Mesenchymal stem cell (in vitro differentiated cells and primary cell): ENCODE measurements around the gene PLXNA2.
A peak's percentile ranks its signal among the peaks of the same experiment; 100 is the strongest.

Source experiments
- DNase-seq: peaks from one replicate; pipeline ENCODE4 v3.0.0-alpha.2; 2013
- H2AFZ ChIP-seq: one replicate; pipeline ENCODE4 v1.6.1; 2013; ENCODE audit warnings: low read depth, mild to moderate bottlenecking, control low read depth, inconsistent platforms, low read length, moderate library complexity
- H2AK5ac ChIP-seq: 2 replicates; pipeline ENCODE4 v1.6.1; 2013; ENCODE audit warnings: low read length, moderate library complexity, mild to moderate bottlenecking, inconsistent platforms; ENCODE audit not compliant: severe bottlenecking
- H2BK120ac ChIP-seq: one replicate; pipeline ENCODE4 v1.6.1; 2013; ENCODE audit warnings: low read depth, mild to moderate bottlenecking, inconsistent platforms, low read length, moderate library complexity
- H2BK12ac ChIP-seq, 2 experiments: one replicate each; pipeline ENCODE4 v1.6.1; 2013; ENCODE audit warnings: inconsistent platforms in 2 of 2, low read length in 2 of 2, mild to moderate bottlenecking in 2 of 2, moderate library complexity in 2 of 2, control low read depth in 1 of 2
- H2BK15ac ChIP-seq: one replicate; pipeline ENCODE4 v1.6.1; 2013; ENCODE audit warnings: mild to moderate bottlenecking, low read depth, inconsistent platforms; ENCODE audit not compliant: poor library complexity, severe bottlenecking
- H2BK5ac ChIP-seq: 2 replicates; pipeline ENCODE4 v1.6.1; 2013; ENCODE audit warnings: low read depth, mild to moderate bottlenecking, low read length, control low read depth, inconsistent platforms; ENCODE audit not compliant: poor library complexity, severe bottlenecking
- H3K14ac ChIP-seq, 2 experiments: one replicate each; pipeline ENCODE4 v1.6.1; 2013; ENCODE audit warnings: inconsistent platforms in 2 of 2, low read length in 2 of 2, control low read depth in 1 of 2, mild to moderate bottlenecking in 1 of 2, moderate library complexity in 1 of 2
- H3K18ac ChIP-seq, 2 experiments: one replicate each; pipeline ENCODE4 v1.6.1; 2013; ENCODE audit warnings: inconsistent platforms in 2 of 2, low read length in 2 of 2, control low read depth in 1 of 2, low read depth in 1 of 2, mild to moderate bottlenecking in 1 of 2
- H3K23ac ChIP-seq, 2 experiments: one replicate each; pipeline ENCODE4 v1.6.1; 2013; ENCODE audit warnings: inconsistent platforms in 2 of 2, low read length in 2 of 2, mild to moderate bottlenecking in 2 of 2, moderate library complexity in 2 of 2, control low read depth in 1 of 2
- H3K27ac ChIP-seq: 2 replicates; pipeline ENCODE4 v1.5.1; 2013; ENCODE audit warnings: mild to moderate bottlenecking, moderate library complexity, low read length, control low read depth, inconsistent platforms; ENCODE audit not compliant: poor library complexity, severe bottlenecking
- H3K27me3 ChIP-seq, 2 experiments: 2 replicates each; pipeline versions ENCODE4 v1.6.1 to v1.7.0; 2013; ENCODE audit warnings: low read length in 2 of 2, mild to moderate bottlenecking in 2 of 2, moderate library complexity in 2 of 2, control low read depth in 1 of 2, inconsistent platforms in 1 of 2; ENCODE audit not compliant: control insufficient read depth in 1 of 2, insufficient read depth in 1 of 2
- H3K36me3 ChIP-seq, 2 experiments: 2 replicates each; pipeline versions ENCODE4 v1.6.1 to v1.7.0; 2013; ENCODE audit warnings: low read length in 2 of 2, control low read depth in 1 of 2, inconsistent platforms in 1 of 2, low read depth in 1 of 2, mild to moderate bottlenecking in 1 of 2; ENCODE audit not compliant: insufficient read depth in 2 of 2, control insufficient read depth in 1 of 2
- H3K4ac ChIP-seq, 2 experiments: one replicate each; pipeline ENCODE4 v1.6.1; 2013; ENCODE audit warnings: inconsistent platforms in 2 of 2, low read length in 2 of 2, mild to moderate bottlenecking in 2 of 2, moderate library complexity in 2 of 2, control low read depth in 1 of 2, low read depth in 1 of 2
- H3K4me1 ChIP-seq: 2 replicates; pipeline ENCODE4 v1.6.1; 2013; ENCODE audit warnings: low read depth, low read length, control low read depth; ENCODE audit not compliant: control insufficient read depth, insufficient read depth
- H3K4me2 ChIP-seq: 2 replicates; pipeline ENCODE4 v1.6.1; 2013; ENCODE audit warnings: low read length, mild to moderate bottlenecking, inconsistent platforms; ENCODE audit not compliant: poor library complexity, severe bottlenecking
- H3K4me3 ChIP-seq, 2 experiments: 2 replicates each; pipeline versions ENCODE4 v1.5.1 to v1.7.0; 2013; ENCODE audit warnings: low read length in 2 of 2, mild to moderate bottlenecking in 2 of 2, control low read depth in 1 of 2, low read depth in 1 of 2; ENCODE audit not compliant: insufficient read depth in 1 of 2
- H3K79me1 ChIP-seq: replicated peaks from 2 replicates; pipeline ENCODE4 v1.6.1; 2013; ENCODE audit warnings: mild to moderate bottlenecking, control low read depth, low read length, inconsistent platforms; ENCODE audit not compliant: poor library complexity, severe bottlenecking
- H3K9ac ChIP-seq: 2 replicates; pipeline ENCODE4 v1.7.0; 2013; ENCODE audit warnings: mild to moderate bottlenecking, low read length, moderate library complexity
- H3K9me3 ChIP-seq: 2 replicates; pipeline ENCODE4 v1.7.0; 2013; ENCODE audit warnings: mild to moderate bottlenecking, low read length; ENCODE audit not compliant: control insufficient read depth
- H4K8ac ChIP-seq: one replicate; pipeline ENCODE4 v1.6.1; 2013; ENCODE audit warnings: inconsistent platforms, mild to moderate bottlenecking, low read length, moderate library complexity
- H4K91ac ChIP-seq: one replicate; pipeline ENCODE4 v1.6.1; 2013; ENCODE audit warnings: mild to moderate bottlenecking, low read length, inconsistent platforms
- WGBS: methylation state at CpG from one replicate; pipeline ENCODE4 v1.1.7; 2013; ENCODE audit warnings: mixed read lengths; 5-methylcytosine and 5-hydroxymethylcytosine counted together

PLXNA2 gene

GRCh38 chr1:208237241-208237640 is 6.9 kb downstream of the PLXNA2 start:
- DNase-seq: no peak
- Histone ChIP-seq H4K91ac (no peak overlapping the region), H3K27me3 (peaks cover 4 to 27% of the 10 kb centered on the region in 2 experiments), H2AFZ (no peak overlapping the region), H2AK5ac (no peak overlapping the region), H3K9me3 (no peaks in the 10 kb centered on the region), H3K27ac (no peak overlapping the region), H3K4me1 (peaks cover 42% of the 10 kb centered on the region), H3K18ac (no peak overlapping the region), H3K4ac (no peak overlapping the region), H2BK12ac (no peak overlapping the region), H4K8ac (no peak overlapping the region), H2BK120ac (no peak overlapping the region), H3K36me3 (no peaks in the 10 kb centered on the region), H3K4me3 (no peak overlapping the region), H2BK5ac (no peak overlapping the region), H3K9ac (no peak overlapping the region), H3K79me1 (no peaks in the 10 kb centered on the region), H3K4me2 (no peak overlapping the region), H3K14ac (no peak overlapping the region), H2BK15ac (no peak overlapping the region), H3K23ac (no peak overlapping the region)
- 69% methylated on average over 6 of the region's 8 CpGs for WGBS

GRCh38 chr1:208235982-208236761 is 8.0 kb downstream of the PLXNA2 start:
- Histone ChIP-seq H3K4me1 (peaks cover 49% of the 10 kb centered on the region), H3K18ac (peak overlapping the region; percentile 75 to 88), H3K27ac (peak overlapping the region; percentile 33), H3K9me3 (no peaks in the 10 kb centered on the region), H3K4me2 (no peak overlapping the region), H3K4me3 (no peak overlapping the region), H2BK120ac (no peak overlapping the region), H3K23ac (peak overlapping the region in 1 of 2 experiments; percentile 14), H3K36me3 (no peaks in the 10 kb centered on the region), H4K91ac (no peak overlapping the region), H3K4ac (peak overlapping the region; percentile 3 to 75), H2AFZ (no peak overlapping the region), H4K8ac (peak overlapping the region; percentile 2), H2AK5ac (no peak overlapping the region), H2BK15ac (no peak overlapping the region), H3K14ac (peak overlapping the region in 1 of 2 experiments; percentile 63), H3K79me1 (no peaks in the 10 kb centered on the region), H2BK12ac (peak overlapping the region in 1 of 2 experiments; percentile 89), H3K9ac (peak overlapping the region; percentile 73), H2BK5ac (no peak overlapping the region), H3K27me3 (peaks cover 0 to 17% of the 10 kb centered on the region in 2 experiments)
- 21% methylated on average over 17 of the region's 17 CpGs for WGBS
- DNase-seq: peak; percentile 89

GRCh38 chr1:208235356-208235981 is 8.7 kb downstream of the PLXNA2 start:
- whole genome bisulfite sequencing: 50% methylated on average over 6 of the region's 9 CpGs
- Histone ChIP-seq H2BK12ac (peak overlapping the region in 1 of 2 experiments; percentile 27), H3K9me3 (no peaks in the 10 kb centered on the region), H3K27me3 (peaks cover 0 to 10% of the 10 kb centered on the region in 2 experiments), H3K4me2 (no peak overlapping the region), H2AK5ac (peak overlapping the region; percentile 58), H2AFZ (no peak overlapping the region), H4K91ac (peak overlapping the region; percentile 2), H3K27ac (peak overlapping the region; percentile 33), H4K8ac (peak overlapping the region; percentile 57), H3K79me1 (no peaks in the 10 kb centered on the region), H3K23ac (peak overlapping the region in 1 of 2 experiments; percentile 23), H3K18ac (peak overlapping the region; percentile 75 to 88), H3K4me1 (peaks cover 51% of the 10 kb centered on the region), H3K9ac (peak overlapping the region; percentile 73), H2BK5ac (peak overlapping the region; percentile 51), H3K14ac (peak overlapping the region in 1 of 2 experiments; percentile 19), H2BK120ac (no peak overlapping the region), H3K36me3 (no peaks in the 10 kb centered on the region), H3K4ac (peak overlapping the region; percentile 24 to 75), H3K4me3 (no peak overlapping the region), H2BK15ac (peak overlapping the region; percentile 36)
- DNase-seq: no peak

GRCh38 chr1:208234721-208235120 is 9.5 kb downstream of the PLXNA2 start:
- Histone ChIP-seq H3K9ac (no peak overlapping the region), H3K36me3 (no peaks in the 10 kb centered on the region), H3K18ac (peak overlapping the region in 1 of 2 experiments; percentile 48), H2BK120ac (peak overlapping the region; percentile 6), H2AK5ac (peak overlapping the region; percentile 38), H2BK5ac (no peak overlapping the region), H3K4me3 (no peak overlapping the region), H3K4me1 (peaks cover 47% of the 10 kb centered on the region), H3K23ac (no peak overlapping the region), H2BK12ac (peak overlapping the region in 1 of 2 experiments; percentile 51), H3K4me2 (no peak overlapping the region), H2BK15ac (peak overlapping the region; percentile 57), H4K91ac (peak overlapping the region; percentile 36), H3K27ac (no peak overlapping the region), H3K27me3 (peaks cover 0 to 4% of the 10 kb centered on the region in 2 experiments), H3K79me1 (no peaks in the 10 kb centered on the region), H2AFZ (no peak overlapping the region), H4K8ac (peak overlapping the region; percentile 56), H3K4ac (peak overlapping the region in 1 of 2 experiments; percentile 26), H3K9me3 (no peaks in the 10 kb centered on the region), H3K14ac (no peak overlapping the region)
- WGBS: 93% methylated on average over 5 of the region's 5 CpGs
- no peak for DNase-seq
